Bronchial epithelial cell (primary cell): ENCODE data around the gene VSX2. TPM values are rescaled to one million over a fixed set of nuclear protein-coding genes. Genes with fewer than 3 reads are reported as not detected.

Source experiments
- DNase-seq: peaks from one replicate; pipeline ENCODE4 v3.0.0-alpha.2; 2010; ENCODE audit warnings: low read depth
- FAIRE-seq: peaks from 2 replicates; lab custom pipeline; 2011; peaks lifted over from hg19 to GRCh38; lab: Jason Lieb, UNC
- H3K27me3 ChIP-seq: 2 replicates; pipeline ENCODE4 v1.5.1; 2011; ENCODE audit warnings: low read length; ENCODE audit not compliant: control insufficient read depth, insufficient read depth
- H3K36me3 ChIP-seq: 2 replicates; pipeline ENCODE4 v1.5.1; 2011; ENCODE audit warnings: low read length; ENCODE audit not compliant: control insufficient read depth, insufficient read depth
- H3K4me3 ChIP-seq: 2 replicates; pipeline ENCODE4 v1.5.1; 2011; ENCODE audit warnings: mild to moderate bottlenecking, low read depth, low read length, control low read depth
- CTCF ChIP-seq: IDR thresholded peaks from 2 replicates; pipeline ENCODE4 v1.5.1; 2011; ENCODE audit warnings: mild to moderate bottlenecking, moderate library complexity, low read length, control low read depth, inconsistent platforms; ENCODE audit not compliant: insufficient read depth, severe bottlenecking
- total RNA-seq: library from RNA; depleted of rRNA; stranded (reverse); fragments of >200 nt; gene quantifications from 2 replicates; pipeline ENCODE4 v1.2.1, GENCODE V29; 2014

Gene VSX2
- total RNA-seq, 1 donor from 2014 or later, result not detected

GRCh38 chr14:74242021-74242779 lies 3.0 kb downstream of the VSX2 start:
- no peaks in the 10 kb centered on the region for H3K36me3 ChIP-seq
- H3K4me3 ChIP-seq, result no peak overlapping the region
- no peak for DNase-seq
- H3K27me3 ChIP-seq, result peaks cover 68% of the 10 kb centered on the region
- FAIRE-seq, result no peak
- TF ChIP-seq CTCF, result no peak

GRCh38 chr14:74242780-74243042 lies 3.5 kb downstream of the VSX2 start:
- Histone ChIP-seq H3K4me3 (no peak overlapping the region), H3K27me3 (peaks cover 65% of the 10 kb centered on the region), H3K36me3 (no peaks in the 10 kb centered on the region)
- TF ChIP-seq CTCF, result no peak
- DNase-seq, result no peak
- FAIRE-seq, result no peak

- no peak overlapping the region for H3K4me3 ChIP-seq
- FAIRE-seq (no peak), DNase-seq (no peak)
- peaks cover 65% of the 10 kb centered on the region for H3K27me3 ChIP-seq
- no peaks in the 10 kb centered on the region for H3K36me3 ChIP-seq
- TF ChIP-seq CTCF, result no peak
These were observed 3.8 kb downstream of the VSX2 start for GRCh38 chr14:74243051-74243450.

- no peak overlapping the region for H3K4me3 ChIP-seq
- no peaks in the 10 kb centered on the region for H3K36me3 ChIP-seq
- no peak for DNase-seq
- FAIRE-seq, result no peak
- peaks cover 54% of the 10 kb centered on the region for H3K27me3 ChIP-seq
- TF ChIP-seq CTCF, result no peak
These were observed 4.9 kb downstream of the VSX2 start for GRCh38 chr14:74244115-74244514.

GRCh38 chr14:74245292-74245691 lies 6.0 kb downstream of the VSX2 start:
- H3K4me3 ChIP-seq, result no peak overlapping the region
- no peak for FAIRE-seq
- peaks cover 45% of the 10 kb centered on the region for H3K27me3 ChIP-seq
- TF ChIP-seq CTCF, result no peak
- no peaks in the 10 kb centered on the region for H3K36me3 ChIP-seq
- no peak for DNase-seq

GRCh38 chr14:74246542-74246941 lies 7.3 kb downstream of the VSX2 start:
- H3K27me3 ChIP-seq, result peaks cover 33% of the 10 kb centered on the region
- no peak for DNase-seq
- no peak for FAIRE-seq

More at GRCh38 chr14:74246542-74246941, 7.3 kb downstream of the VSX2 start:
- Histone ChIP-seq H3K4me3 (no peak overlapping the region), H3K36me3 (no peaks in the 10 kb centered on the region)
- no peak for TF ChIP-seq CTCF
